Kidney (tissue), 14 donors: Measurements from ENCODE around the gene RPE. TPM values are rescaled to one million over a fixed set of nuclear protein-coding genes. Genes with fewer than 3 reads are reported as not detected.

Experiments used
- DNase-seq, 5 donors: peaks; one replicate each; pipeline ENCODE4 v3.0.0-alpha.2; 2013 to 2020
- FAIRE-seq: peaks from 2 replicates; lab custom pipeline; 2012; peaks lifted over from hg19 to GRCh38; lab: Jason Lieb, UNC
- H3K27ac ChIP-seq, 2 donors: one replicate each; pipeline ENCODE4 v1.7.0; 2013; ENCODE audit warnings: low read depth in 2 of 2, low read length in 2 of 2, inconsistent platforms in 1 of 2
- H3K27me3 ChIP-seq: one replicate; pipeline ENCODE4 v1.7.1; 2013; ENCODE audit warnings: low read length, inconsistent platforms; ENCODE audit not compliant: control insufficient read depth, insufficient read depth
- H3K36me3 ChIP-seq, 3 donors: one replicate each; pipeline versions ENCODE4 v1.7.0 to v1.7.1; 2013; ENCODE audit warnings: low read length in 3 of 3, control low read depth in 1 of 3, inconsistent platforms in 1 of 3; ENCODE audit not compliant: insufficient read depth in 3 of 3, control insufficient read depth in 2 of 3
- H3K4me1 ChIP-seq, 3 donors: one replicate each; pipeline versions ENCODE4 v1.7.0 to v1.7.1; 2013; ENCODE audit warnings: low read length in 3 of 3, inconsistent platforms in 1 of 3, low read depth in 1 of 3; ENCODE audit not compliant: control insufficient read depth in 2 of 3, insufficient read depth in 2 of 3
- H3K4me3 ChIP-seq, 3 donors: one replicate each; pipeline versions ENCODE4 v1.7.0 to v1.8.1; 2013; ENCODE audit warnings: low read length in 3 of 3, control low read depth in 1 of 3, inconsistent platforms in 1 of 3
- H3K9ac ChIP-seq, 3 donors: one replicate each; pipeline versions ENCODE4 v1.7.0 to v1.7.1; 2013; ENCODE audit warnings: low read length in 3 of 3, control low read depth in 1 of 3, inconsistent platforms in 1 of 3
- H3K9me3 ChIP-seq, 3 donors: one replicate each; pipeline versions ENCODE4 v1.7.0 to v1.7.1; 2013; ENCODE audit warnings: low read length in 3 of 3, control low read depth in 1 of 3, inconsistent platforms in 1 of 3; ENCODE audit not compliant: control insufficient read depth in 2 of 3, insufficient read depth in 1 of 3
- CTCF ChIP-seq: IDR thresholded peaks from 3 replicates; pipeline ENCODE4 v1.5.1; 2012; ENCODE audit warnings: mild to moderate bottlenecking, moderate library complexity, borderline replicate concordance; ENCODE audit not compliant: insufficient read depth; ENCODE audit errors: extremely low read depth
- intact Hi-C: fragments of 100-400 bp; cut with DNase I; formaldehyde crosslinking; loops from one replicate; pipeline ENCODE4 v1.11.1; 2022
- polyA plus RNA-seq: library from polyadenylated mRNA; stranded (reverse); fragments of 350-450 nt; fragmentation: Illumina TruSeq; extraction: RNeasy Lipid Tissue Mini Kit (QIAGEN cat#74804); gene quantifications from one replicate; pipeline ENCODE4 v1.2.3, GENCODE V29; 2014; ENCODE audit warnings: low read depth, low replicate concordance; ENCODE audit not compliant: insufficient read depth
- total RNA-seq: library from RNA; stranded (reverse); fragmentation: NEBNext Ultra II Directional; extraction: Animal tissue kit (Norgen Biotek cat#: 25700); gene quantifications from one replicate; pipeline ENCODE4 v1.2.1, GENCODE V29; 2021
- donor health status: control.
- donor health status: control.
- donor health status: control.
- donor health status: control.
- donor health status: control.
- donor health status: DM: yes; HTN: yes; CAD: no.
- donor health status: Normal renal cell carcinoma (clear cell type).

The RPE gene
- total and polyA plus RNA-seq, 2 donors from 2014 or later = 33.3 to 56.7 TPM

- H3K9me3 ChIP-seq = no peaks in the 10 kb centered on the region
- no peak for FAIRE-seq
- H3K27ac ChIP-seq = no peak overlapping the region
- no peak for TF ChIP-seq CTCF
- H3K4me1 ChIP-seq = no peaks in the 10 kb centered on the region
- H3K36me3 ChIP-seq = peaks cover 0 to 1% (median 0%) of the 10 kb centered on the region in 3 donors
- no peak overlapping the region for H3K4me3 ChIP-seq
- no peak overlapping the region for H3K9ac ChIP-seq
- intact Hi-C loops = no loop called here
- no peaks in the 10 kb centered on the region for H3K27me3 ChIP-seq
- DNase-seq = no peak
Measured at GRCh38 chr2:210034087-210034683, 31.7 kb downstream of the RPE start.

- no peaks in the 10 kb centered on the region for H3K36me3 ChIP-seq
- no peaks in the 10 kb centered on the region for H3K9me3 ChIP-seq
- FAIRE-seq = no peak
- no peak overlapping the region for H3K27ac ChIP-seq
- no peaks in the 10 kb centered on the region for H3K4me1 ChIP-seq
- H3K4me3 ChIP-seq = no peak overlapping the region
- DNase-seq = no peak
- intact Hi-C loops = no loop called here
- H3K27me3 ChIP-seq = no peaks in the 10 kb centered on the region
- H3K9ac ChIP-seq = no peak overlapping the region
- no peak for TF ChIP-seq CTCF
Measured at GRCh38 chr2:210035679-210036078, 33.2 kb downstream of the RPE start.

- no peaks in the 10 kb centered on the region for H3K9me3 ChIP-seq
- no peaks in the 10 kb centered on the region for H3K4me1 ChIP-seq
- DNase-seq = no peak
- no peak overlapping the region for H3K4me3 ChIP-seq
- H3K27me3 ChIP-seq = no peaks in the 10 kb centered on the region
- H3K36me3 ChIP-seq = peaks cover 0 to 9% (median 2%) of the 10 kb centered on the region in 3 donors
- no peak for FAIRE-seq
- TF ChIP-seq CTCF = no peak
- H3K27ac ChIP-seq = no peak overlapping the region
- intact Hi-C loops = no loop called here
- no peak overlapping the region for H3K9ac ChIP-seq
Measured at GRCh38 chr2:210038078-210038477, 35.6 kb downstream of the RPE start.
